IMR-90 (cell line): Measurements from ENCODE around the gene DIP2C. TPM values are rescaled to one million over a fixed set of nuclear protein-coding genes. Genes with fewer than 3 reads are reported as not detected.

Experiments used
- ATAC-seq: fragments of 200-7000 bp; cut with Tn5 transposase; 2 replicates; pipeline ENCODE4 v1.9.1; 2020; ENCODE audit warnings: low read depth, mild to moderate bottlenecking, moderate library complexity
- BruUV-seq: library from RNA; stranded (reverse); fragments of 400-500 nt; replicated peaks from 2 replicates; lab custom pipeline; 2021; lab: Mats Ljungman, UMichigan
- CTCF ChIA-PET: fragments of 300-600 bp; formaldehyde crosslinking; extraction: SDS; loops from one replicate; lab custom pipeline; 2021; ENCODE audit warnings: antibody characterized with exemption; lab: Yijun Ruan, JAX
- POLR2A ChIA-PET: fragments of 300-600 bp; sonication (Branson Sonifier 250); formaldehyde crosslinking; loops from one replicate; lab custom pipeline; 2022; ENCODE audit warnings: antibody characterized with exemption; ENCODE audit not compliant: unreplicated experiment; lab: Charles Lee
- DNase-seq: peaks from one replicate; pipeline ENCODE4 v3.0.0; 2013
- H2AFZ ChIP-seq: replicated peaks from 2 replicates; pipeline ENCODE3; 2013; ENCODE audit warnings: low read length, mild to moderate bottlenecking; ENCODE audit not compliant: poor library complexity
- H2AK5ac ChIP-seq: 2 replicates; pipeline ENCODE4 v1.6.1; 2013; ENCODE audit warnings: low read depth, low read length, inconsistent platforms
- H2AK9ac ChIP-seq: replicated peaks from 2 replicates; pipeline ENCODE3; 2013; ENCODE audit warnings: mild to moderate bottlenecking, low read depth, low read length, moderate library complexity; ENCODE audit not compliant: poor library complexity
- H2BK120ac ChIP-seq: 2 replicates; pipeline ENCODE4 v1.6.1; 2013; ENCODE audit warnings: low read depth, low read length, inconsistent platforms
- H2BK15ac ChIP-seq: 3 replicates; pipeline ENCODE4 v1.6.1; 2013; ENCODE audit warnings: low read depth, low read length, inconsistent platforms
- H2BK20ac ChIP-seq: 2 replicates; pipeline ENCODE4 v1.6.1; 2013; ENCODE audit warnings: low read depth, mild to moderate bottlenecking, inconsistent platforms, low read length, moderate library complexity
- H2BK5ac ChIP-seq: 2 replicates; pipeline ENCODE4 v1.6.1; 2013; ENCODE audit warnings: mild to moderate bottlenecking, low read depth, low read length, inconsistent platforms; ENCODE audit not compliant: poor library complexity, severe bottlenecking
- H3K14ac ChIP-seq: replicated peaks from 2 replicates; pipeline ENCODE4 v1.6.1; 2013; ENCODE audit warnings: low read depth, low read length, inconsistent platforms
- H3K18ac ChIP-seq: 2 replicates; pipeline ENCODE4 v1.6.1; 2013; ENCODE audit warnings: low read depth, low read length, control low read depth
- H3K23ac ChIP-seq: 2 replicates; pipeline ENCODE4 v1.6.1; 2013; ENCODE audit warnings: low read depth, low read length, inconsistent platforms
- H3K27ac ChIP-seq: 2 replicates; pipeline ENCODE4 v1.5.1; 2013; ENCODE audit warnings: mild to moderate bottlenecking, control low read depth, low read length; ENCODE audit not compliant: insufficient read depth
- H3K27me3 ChIP-seq: 2 replicates; pipeline ENCODE4 v1.6.1; 2013; ENCODE audit warnings: low read length; ENCODE audit not compliant: control insufficient read depth, insufficient read depth
- H3K36me3 ChIP-seq: 2 replicates; pipeline ENCODE4 v1.6.1; 2013; ENCODE audit warnings: low read length, mixed read lengths; ENCODE audit not compliant: control insufficient read depth, insufficient read depth
- H3K4ac ChIP-seq: 2 replicates; pipeline ENCODE4 v1.6.1; 2013; ENCODE audit warnings: low read depth, low read length, inconsistent platforms
- H3K4me1 ChIP-seq: 2 replicates; pipeline ENCODE4 v1.6.1; 2013; ENCODE audit warnings: low read length, mixed read lengths; ENCODE audit not compliant: control insufficient read depth, insufficient read depth
- H3K4me2 ChIP-seq: 2 replicates; pipeline ENCODE4 v1.6.1; 2013; ENCODE audit warnings: low read depth, mild to moderate bottlenecking, control low read depth, low read length, moderate library complexity
- H3K4me3 ChIP-seq: 2 replicates; pipeline ENCODE4 v1.5.1; 2013; ENCODE audit warnings: low read depth, mild to moderate bottlenecking, control low read depth, low read length, moderate library complexity; ENCODE audit not compliant: insufficient read depth
- H3K56ac ChIP-seq: 2 replicates; pipeline ENCODE4 v1.6.1; 2013; ENCODE audit warnings: low read length, inconsistent platforms; ENCODE audit not compliant: insufficient read depth; ENCODE audit errors: extremely low read depth
- H3K79me1 ChIP-seq, 2 experiments: 2 replicates each; pipeline ENCODE4 v1.6.1; 2013; ENCODE audit warnings: low read length in 2 of 2, inconsistent platforms in 1 of 2, low read depth in 1 of 2
- H3K9ac ChIP-seq: 2 replicates; pipeline ENCODE4 v1.6.1; 2013; ENCODE audit warnings: low read depth, low read length, control low read depth
- H3K9me1 ChIP-seq: 2 replicates; pipeline ENCODE4 v1.6.1; 2013; ENCODE audit warnings: low read length, inconsistent platforms; ENCODE audit not compliant: insufficient read depth
- H3K9me3 ChIP-seq: 2 replicates; pipeline ENCODE4 v1.6.1; 2013; ENCODE audit warnings: low read length; ENCODE audit not compliant: control insufficient read depth, insufficient read depth
- H4K20me1 ChIP-seq: 2 replicates; pipeline ENCODE4 v1.6.1; 2013; ENCODE audit warnings: low read length, inconsistent platforms; ENCODE audit not compliant: insufficient read depth
- H4K5ac ChIP-seq: 2 replicates; pipeline ENCODE4 v1.6.1; 2013; ENCODE audit warnings: mild to moderate bottlenecking, low read depth, low read length, control low read depth
- H4K8ac ChIP-seq, 2 experiments: 2 replicates each; pipeline ENCODE4 v1.6.1; 2013; ENCODE audit warnings: low read depth in 2 of 2, low read length in 2 of 2, control low read depth in 1 of 2, inconsistent platforms in 1 of 2
- H4K91ac ChIP-seq: 2 replicates; pipeline ENCODE4 v1.6.1; 2013; ENCODE audit warnings: low read depth, low read length, inconsistent platforms; ENCODE audit not compliant: insufficient read depth
- BHLHE40 ChIP-seq: fragments of 150-350 bp; IDR thresholded peaks from 2 replicates; pipeline ENCODE4 v1.6.1; 2016; ENCODE audit warnings: mild to moderate bottlenecking, low read depth, low read length
- CEBPB ChIP-seq: IDR thresholded peaks from 2 replicates; pipeline ENCODE4 v1.6.1; 2012; ENCODE audit warnings: low read depth, low read length, improper control_type of control experiment
- MAFK ChIP-seq: IDR thresholded peaks from 2 replicates; pipeline ENCODE4 v1.6.1; 2012; ENCODE audit warnings: low read depth, low read length, improper control_type of control experiment
- MAZ ChIP-seq: IDR thresholded peaks from 2 replicates; pipeline ENCODE4 v1.6.1; 2012; ENCODE audit warnings: low read depth, mild to moderate bottlenecking, low read length, improper control_type of control experiment, moderate library complexity, borderline replicate concordance
- NFE2L2 ChIP-seq: fragments of 150-350 bp; IDR thresholded peaks from 2 replicates; pipeline ENCODE4 v1.6.1; 2016; ENCODE audit warnings: low read depth, mild to moderate bottlenecking, low read length
- RAD21 ChIP-seq: IDR thresholded peaks from 2 replicates; pipeline ENCODE4 v1.6.1; 2012; ENCODE audit warnings: low read length, improper control_type of control experiment
- RCOR1 ChIP-seq: IDR thresholded peaks from 2 replicates; pipeline ENCODE4 v1.6.1; 2012; ENCODE audit warnings: mild to moderate bottlenecking, low read length, improper control_type of control experiment; ENCODE audit not compliant: insufficient replicate concordance
- RFX5 ChIP-seq: IDR thresholded peaks from 2 replicates; pipeline ENCODE4 v1.8.0; 2012; ENCODE audit warnings: low read depth, mild to moderate bottlenecking, low read length, moderate library complexity
- SMC3 ChIP-seq: fragments of 150-350 bp; IDR thresholded peaks from 2 replicates; pipeline ENCODE4 v1.6.1; 2016; ENCODE audit warnings: low read depth, mild to moderate bottlenecking, antibody characterized with exemption, low read length, moderate library complexity
- WGBS, 2 experiments: methylation state at CpG; one replicate each; pipeline versions ENCODE4 v1.1.5 to v1.1.7; 2013; ENCODE audit warnings: missing lambda C conversion rate in 2 of 2; ENCODE audit not compliant: insufficient read length in 1 of 2; ENCODE audit errors: extremely low coverage in 2 of 2; 5-methylcytosine and 5-hydroxymethylcytosine counted together
- dilution Hi-C: fragments of 300-500 bp; cut with HindIII; formaldehyde crosslinking; loops from one replicate; pipeline ENCODE4 v1.14.3; 2018; ENCODE audit warnings: low sequenced_read_pairs; ENCODE audit not compliant: unreplicated experiment
- in situ Hi-C: fragments of 300-500 bp; cut with MboI; formaldehyde crosslinking; loops from 3 replicates; pipeline ENCODE4 v1.14.3; 2019; ENCODE audit warnings: low sequenced_read_pairs, inconsistent platforms, mixed read lengths
- intact Hi-C: fragments of 100-400 bp; cut with micrococcal nuclease; formaldehyde crosslinking; loops from 2 replicates; pipeline ENCODE4 v1.10.0; 2022
- polyA plus RNA-seq, 3 experiments: library from polyadenylated mRNA; depleted of rRNA; stranded (reverse); fragments of >200 nt; gene quantifications; 2 replicates each; pipeline ENCODE4 v1.2.3, GENCODE V29; 2012; ENCODE audit warnings: low replicate concordance in 1 of 3
- total RNA-seq: library from RNA; depleted of rRNA; stranded (reverse); fragments of >200 nt; gene quantifications from 2 replicates; pipeline ENCODE4 v1.2.3, GENCODE V29; 2012
- TF ChIP-seq, protein P1 (sequence below): fragments of 150-350 bp; IDR thresholded peaks from 2 replicates; pipeline ENCODE4 v1.6.1; 2016; ENCODE audit warnings: low read depth, mild to moderate bottlenecking, low read length, moderate library complexity, borderline replicate concordance
- TF ChIP-seq, protein P2 (sequence below): fragments of 150-350 bp; IDR thresholded peaks from 2 replicates; pipeline ENCODE4 v1.6.1; 2017; ENCODE audit warnings: mild to moderate bottlenecking, antibody characterized with exemption, low read length, low read depth
- TF ChIP-seq, protein P3 (sequence below): conservative IDR thresholded peaks from 2 replicates; pipeline ENCODE4 v1.5.1; 2012; ENCODE audit warnings: mild to moderate bottlenecking, low read depth, low read length, improper control_type of control experiment

The DIP2C gene
- total and polyA plus RNA-seq, 2 of the 4 experiments (the other 2 are of a cell fraction) = 8.6 to 17.3 TPM

GRCh38 chr10:633279-634245, 55.9 kb downstream of the DIP2C start:
- Histone ChIP-seq H3K27ac (no peak overlapping the region), H4K5ac (no peak overlapping the region), H3K14ac (no peak overlapping the region), H3K79me1 (peaks cover 45 to 87% of the 10 kb centered on the region in 2 experiments), H3K9me3 (no peaks in the 10 kb centered on the region; the same call in 1 of the 2 replicates), H3K4me1 (peaks cover 14% of the 10 kb centered on the region), H3K9ac (no peak overlapping the region; the same call in 1 of the 2 replicates), H3K36me3 (no peaks in the 10 kb centered on the region), H2AK9ac (no peak overlapping the region), H3K23ac (no peak overlapping the region), H2AK5ac (no peak overlapping the region), H3K4me2 (no peak overlapping the region), H4K91ac (no peak overlapping the region), H4K20me1 (peaks cover 82% of the 10 kb centered on the region), H3K56ac (no peak overlapping the region), H4K8ac (no peak overlapping the region), H3K4ac (no peak overlapping the region), H3K4me3 (no peak overlapping the region), H2BK120ac (no peak overlapping the region), H2BK15ac (no peak overlapping the region), H2AFZ (no peak overlapping the region), H3K27me3 (no peaks in the 10 kb centered on the region), H2BK5ac (no peak overlapping the region), H3K18ac (no peak overlapping the region), H2BK20ac (no peak overlapping the region), H3K9me1 (peaks cover 28% of the 10 kb centered on the region)
- DNase-seq (no peak), ATAC-seq (peak; percentile 35; the same call in 1 of the 2 replicates)
- TF ChIP-seq CEBPB (no peak), MAFK (no peak), BHLHE40 (no peak), NFE2L2 (no peak), MAZ (no peak), RCOR1 (no peak), SMC3 (no peak), RFX5 (no peak), RAD21 (no peak)
- TF ChIP-seq, protein P1, sequence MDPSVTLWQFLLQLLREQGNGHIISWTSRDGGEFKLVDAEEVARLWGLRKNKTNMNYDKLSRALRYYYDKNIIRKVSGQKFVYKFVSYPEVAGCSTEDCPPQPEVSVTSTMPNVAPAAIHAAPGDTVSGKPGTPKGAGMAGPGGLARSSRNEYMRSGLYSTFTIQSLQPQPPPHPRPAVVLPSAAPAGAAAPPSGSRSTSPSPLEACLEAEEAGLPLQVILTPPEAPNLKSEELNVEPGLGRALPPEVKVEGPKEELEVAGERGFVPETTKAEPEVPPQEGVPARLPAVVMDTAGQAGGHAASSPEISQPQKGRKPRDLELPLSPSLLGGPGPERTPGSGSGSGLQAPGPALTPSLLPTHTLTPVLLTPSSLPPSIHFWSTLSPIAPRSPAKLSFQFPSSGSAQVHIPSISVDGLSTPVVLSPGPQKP = no peak
- TF ChIP-seq, protein P2, sequence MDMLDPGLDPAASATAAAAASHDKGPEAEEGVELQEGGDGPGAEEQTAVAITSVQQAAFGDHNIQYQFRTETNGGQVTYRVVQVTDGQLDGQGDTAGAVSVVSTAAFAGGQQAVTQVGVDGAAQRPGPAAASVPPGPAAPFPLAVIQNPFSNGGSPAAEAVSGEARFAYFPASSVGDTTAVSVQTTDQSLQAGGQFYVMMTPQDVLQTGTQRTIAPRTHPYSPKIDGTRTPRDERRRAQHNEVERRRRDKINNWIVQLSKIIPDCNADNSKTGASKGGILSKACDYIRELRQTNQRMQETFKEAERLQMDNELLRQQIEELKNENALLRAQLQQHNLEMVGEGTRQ = no peak
- TF ChIP-seq, protein P3, sequence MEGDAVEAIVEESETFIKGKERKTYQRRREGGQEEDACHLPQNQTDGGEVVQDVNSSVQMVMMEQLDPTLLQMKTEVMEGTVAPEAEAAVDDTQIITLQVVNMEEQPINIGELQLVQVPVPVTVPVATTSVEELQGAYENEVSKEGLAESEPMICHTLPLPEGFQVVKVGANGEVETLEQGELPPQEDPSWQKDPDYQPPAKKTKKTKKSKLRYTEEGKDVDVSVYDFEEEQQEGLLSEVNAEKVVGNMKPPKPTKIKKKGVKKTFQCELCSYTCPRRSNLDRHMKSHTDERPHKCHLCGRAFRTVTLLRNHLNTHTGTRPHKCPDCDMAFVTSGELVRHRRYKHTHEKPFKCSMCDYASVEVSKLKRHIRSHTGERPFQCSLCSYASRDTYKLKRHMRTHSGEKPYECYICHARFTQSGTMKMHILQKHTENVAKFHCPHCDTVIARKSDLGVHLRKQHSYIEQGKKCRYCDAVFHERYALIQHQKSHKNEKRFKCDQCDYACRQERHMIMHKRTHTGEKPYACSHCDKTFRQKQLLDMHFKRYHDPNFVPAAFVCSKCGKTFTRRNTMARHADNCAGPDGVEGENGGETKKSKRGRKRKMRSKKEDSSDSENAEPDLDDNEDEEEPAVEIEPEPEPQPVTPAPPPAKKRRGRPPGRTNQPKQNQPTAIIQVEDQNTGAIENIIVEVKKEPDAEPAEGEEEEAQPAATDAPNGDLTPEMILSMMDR = no peak
- CTCF ChIA-PET = no interaction called here
- 88% methylated on average over 18 of the region's 39 CpGs; no CpG with 5 or more reads in 1 of the 2 experiments for WGBS, 2 experiments
- POLR2A ChIA-PET = no interaction called here
- dilution Hi-C loops = no loop called here
- intact Hi-C loops = no loop called here
- in situ Hi-C loops = no loop called here
- no TSS peak for BruUV-seq
